ENCODE results near the gene NTPCR.

NTPCR gene, protein sequence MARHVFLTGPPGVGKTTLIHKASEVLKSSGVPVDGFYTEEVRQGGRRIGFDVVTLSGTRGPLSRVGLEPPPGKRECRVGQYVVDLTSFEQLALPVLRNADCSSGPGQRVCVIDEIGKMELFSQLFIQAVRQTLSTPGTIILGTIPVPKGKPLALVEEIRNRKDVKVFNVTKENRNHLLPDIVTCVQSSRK

GRCh38 chr1:232950197-232951176, at the start of gene NTPCR:
Gene NTPCR (plus strand): TSS chr1:232950611. CDS start chr1:232950711, 100 bp downstream.
- no peak for TF ChIP-seq CTCF (IDR thresholded peaks at IDR 0.05; ENCODE audit: insufficient read depth, missing control alignments)
- FAIRE-seq = peak; percentile 81
- DNase-seq (ENCODE audit: insufficient read length, low spot score) = peak; percentile 95

GRCh38 chr1:232900818-232901217, 49.6 kb upstream of the NTPCR start:
- no peak for TF ChIP-seq CTCF (IDR thresholded peaks at IDR 0.05; ENCODE audit: insufficient read depth, missing control alignments)
- no peak for DNase-seq (ENCODE audit: insufficient read length, low spot score)
- no peak for FAIRE-seq

- DNase-seq (ENCODE audit: insufficient read length, low spot score) (peak; percentile 67), FAIRE-seq (peak; percentile 96)
- no peak for TF ChIP-seq CTCF (IDR thresholded peaks at IDR 0.05; ENCODE audit: insufficient read depth, missing control alignments)
Measured at GRCh38 chr1:232901255-232901654, 49.2 kb upstream of the NTPCR start.

DNA sequence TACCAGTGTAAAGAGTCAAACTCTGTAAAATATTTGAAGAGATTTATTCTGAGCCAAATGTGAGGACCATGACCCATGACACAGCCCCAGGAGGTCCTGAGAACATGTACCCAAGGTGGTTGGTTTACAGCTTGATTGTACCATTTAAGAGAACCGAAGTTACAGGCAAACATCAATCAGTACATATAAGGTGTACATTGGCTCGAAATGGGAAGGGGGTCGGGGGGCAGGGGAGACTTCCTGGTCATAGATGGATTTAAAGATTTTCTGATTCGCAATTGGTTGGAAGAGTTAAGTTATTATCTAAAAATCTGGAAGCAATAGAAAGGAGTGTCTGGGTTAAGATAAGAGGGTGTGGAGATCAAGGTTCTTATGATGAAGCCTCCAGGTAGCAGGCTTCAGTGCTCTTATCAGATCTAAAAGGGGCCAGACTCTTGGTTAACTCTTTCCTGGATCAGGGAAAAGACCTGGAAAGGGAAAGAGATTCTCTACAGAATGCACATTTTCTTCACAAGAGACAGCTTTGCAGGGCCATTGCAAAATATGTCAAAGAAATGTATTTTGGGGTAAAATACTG, 47.5 kb upstream of the NTPCR start:
- no peak for TF ChIP-seq CTCF (IDR thresholded peaks at IDR 0.05; ENCODE audit: insufficient read depth, missing control alignments)
- no peak for DNase-seq (ENCODE audit: insufficient read length, low spot score)
- no peak for FAIRE-seq

DNA sequence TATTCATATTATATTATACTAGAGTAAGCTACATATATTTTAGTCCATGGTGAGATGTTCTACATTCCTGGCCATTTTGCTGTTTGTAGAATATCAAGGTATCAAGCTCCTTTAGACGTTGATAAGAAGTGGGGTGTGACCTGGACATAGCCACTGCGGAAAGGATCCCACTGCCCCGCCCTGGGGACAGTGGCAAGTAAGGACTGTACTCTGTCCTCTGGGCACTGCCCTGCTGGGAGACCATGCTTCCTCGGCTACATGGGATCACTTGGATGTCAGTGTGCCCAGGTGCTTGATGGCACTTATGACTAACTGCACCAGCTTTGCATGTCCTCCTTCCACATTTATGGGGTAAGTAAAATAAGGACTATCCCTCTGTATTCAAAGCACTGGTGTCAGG, 46.3 kb upstream of the NTPCR start:
- no peak for TF ChIP-seq CTCF (IDR thresholded peaks at IDR 0.05; ENCODE audit: insufficient read depth, missing control alignments)
- FAIRE-seq (no peak), DNase-seq (ENCODE audit: insufficient read length, low spot score) (no peak)

DNA sequence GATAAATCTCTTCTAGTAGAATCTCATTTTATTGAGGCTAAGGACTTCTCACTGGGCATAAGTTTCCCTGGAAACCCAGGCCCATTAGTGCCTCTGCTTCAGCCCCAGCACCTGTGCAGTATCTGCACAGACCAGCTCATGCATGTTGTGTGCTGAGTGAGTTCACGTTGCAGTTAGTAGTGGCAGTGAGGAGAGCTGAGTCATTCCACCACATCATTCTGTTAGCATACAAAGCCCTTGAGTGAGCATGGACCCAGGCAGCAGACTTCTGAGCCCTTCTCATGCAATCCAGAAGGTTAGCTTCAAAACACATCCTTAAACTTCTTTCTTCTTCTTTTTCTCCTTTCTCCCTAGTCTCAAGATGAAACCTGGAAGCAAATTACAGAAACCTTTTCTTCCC, 45.8 kb upstream of the NTPCR start:
- TF ChIP-seq CTCF (IDR thresholded peaks at IDR 0.05; ENCODE audit: insufficient read depth, missing control alignments) = no peak
- no peak for DNase-seq (ENCODE audit: insufficient read length, low spot score)
- FAIRE-seq = no peak

Data from D721Med (cell line).